Ovary (tissue), 9 donors: ENCODE measurements around the gene PACSIN3. TPM values are rescaled to one million over a fixed set of nuclear protein-coding genes. Genes with fewer than 3 reads are reported as not detected.
A peak's percentile ranks its signal among the peaks of the same experiment; 100 is the strongest.

Experiments
- DNase-seq, 5 donors: peaks; one replicate each; pipeline ENCODE4 v3.0.0-alpha.2; 2019 to 2020
- H3K27ac ChIP-seq, 2 donors: fragments of 200-600 bp; one replicate each; pipeline versions ENCODE4 v1.5.1 to v1.8.0; 2019 to 2022
- H3K27me3 ChIP-seq: fragments of 200-600 bp; one replicate; pipeline ENCODE4 v1.8.0; 2022
- H3K36me3 ChIP-seq: fragments of 200-600 bp; sonication (generic); one replicate; pipeline ENCODE4 v1.5.1; 2019
- H3K4me1 ChIP-seq: one replicate; pipeline ENCODE4 v1.8.1; 2013; ENCODE audit warnings: mild to moderate bottlenecking, moderate library complexity; ENCODE audit not compliant: insufficient read depth
- H3K4me3 ChIP-seq: fragments of 200-600 bp; sonication (generic); one replicate; pipeline ENCODE4 v1.5.1; 2017
- H3K9me3 ChIP-seq, 2 donors: fragments of 200-600 bp in 1 of 2; sonication (generic) in 1 of 2; one replicate each; pipeline versions ENCODE4 v1.5.1 to v1.8.1; 2013 to 2019; ENCODE audit warnings: mild to moderate bottlenecking in 1 of 2, moderate library complexity in 1 of 2
- CTCF ChIP-seq, 3 donors: fragments of 450-650 bp in 2 of 3; fragments of 200-600 bp in 1 of 3; IDR thresholded peaks; one replicate each; pipeline versions ENCODE4 v1.5.1 to v1.8.0; 2016 to 2022; ENCODE audit warnings: antibody characterized with exemption in 3 of 3, mild to moderate bottlenecking in 1 of 3
- EP300 ChIP-seq: sonication (generic); formaldehyde crosslinking; IDR thresholded peaks from one replicate; pipeline ENCODE4 v1.6.1; 2017; ENCODE audit warnings: antibody characterized with exemption
- POLR2A ChIP-seq: fragments of 450-650 bp; IDR thresholded peaks from one replicate; pipeline ENCODE4 v1.6.1; 2017; ENCODE audit warnings: antibody characterized with exemption, mild to moderate bottlenecking, moderate library complexity
- WGBS, 3 donors: extraction: QIAGEN DNeasy Blood & Tissue Kit in 1 of 3; methylation state at CpG; one replicate each; pipeline versions ENCODE4 v1.1.5 to v1.1.7; 2013 to 2017; 5-methylcytosine and 5-hydroxymethylcytosine counted together
- intact Hi-C, 4 donors: fragments of 100-400 bp; cut with DNase I; formaldehyde crosslinking; loops; one replicate each; pipeline versions ENCODE4 v1.11.0 to v1.15.1; 2022 to 2023
- polyA plus RNA-seq, 2 donors: library from polyadenylated mRNA; stranded (reverse); fragments of 200-250 nt in 1 of 2; fragments of 350-450 nt in 1 of 2; fragmentation: Illumina TruSeq in 1 of 2; extraction: RNeasy Lipid Tissue Mini Kit (QIAGEN cat#74804) in 1 of 2; gene quantifications; one replicate each; pipeline ENCODE4 v1.2.3, GENCODE V29; 2013 to 2014
- total RNA-seq, 7 donors: library from RNA; depleted of rRNA in 2 of 7; stranded (reverse); fragments of >200 nt in 2 of 7; fragmentation: NEBNext Ultra II Directional in 3 of 7; extraction: Animal tissue kit (Norgen Biotek cat#: 25700) in 3 of 7; gene quantifications; one replicate each; pipeline versions ENCODE4 v1.1.0 to v1.2.4, GENCODE V29; 2016 to 2023
- donor health status: DM: no; HTN: no; CAD: no; lungs with moderate emphysema.
- donor health status: DM: no; HTN: no; CAD: no.
- donor health status: Bipolar disorder and iron deficiency.
- donor health status: DM: yes; HTN: yes; CAD: no.
- donor health status: DM: no; HTN: no; CAD: no.
- donor health status: DM: yes; HTN: yes; CAD: no.

Gene PACSIN3
- total and polyA plus RNA-seq, 9 donors, result 2.9 to 69.8 (median 38.8) TPM

- no peak for DNase-seq
- no peaks in the 10 kb centered on the region for H3K27me3 ChIP-seq
- 26 to 36% (median 34%) methylated on average over 5 of the region's 5 CpGs for WGBS, 3 donors
- intact Hi-C loops, result loop anchor here in 1 of 4 donors (10.0 kb wide), 1 partner anchor 192 kb away; the partner anchor contains the start of gene MYBPC3
- no peak for TF ChIP-seq CTCF (IDR thresholded peaks at IDR 0.05)
- no peak for TF ChIP-seq POLR2A
- TF ChIP-seq EP300, result no peak
- H3K4me3 ChIP-seq, result no peak overlapping the region
- H3K9me3 ChIP-seq, result no peaks in the 10 kb centered on the region
- H3K36me3 ChIP-seq, result peaks cover 1% of the 10 kb centered on the region
- peak overlapping the region; percentile 12 to 16 for H3K27ac ChIP-seq
- peaks cover 3% of the 10 kb centered on the region for H3K4me1 ChIP-seq
These were observed 23.8 kb downstream of the PACSIN3 start for GRCh38 chr11:47162426-47162825.

GRCh38 chr11:47161890-47162289, 24.3 kb downstream of the PACSIN3 start:
- Histone ChIP-seq H3K27ac (peak overlapping the region; percentile 16 to 34), H3K27me3 (no peaks in the 10 kb centered on the region)
- WGBS, 3 donors, result 23 to 28% (median 26%) methylated on average over 9 of the region's 9 CpGs

GRCh38 chr11:47161134-47161854, 24.9 kb downstream of the PACSIN3 start:
- H3K4me1 ChIP-seq, result peaks cover 3% of the 10 kb centered on the region
- 37 to 42% (median 38%) methylated on average over 14 of the region's 14 CpGs for WGBS, 3 donors
- no peaks in the 10 kb centered on the region for H3K27me3 ChIP-seq
- intact Hi-C loops, result loop anchor here in 2 of 4 donors (2.0 to 10.0 kb wide), 2 partner anchors 194 to 272 kb away; partner anchors contain the start of gene MYBPC3 (in 1 of the 2)
- peak overlapping the region; percentile 16 to 34 for H3K27ac ChIP-seq
- H3K36me3 ChIP-seq, result no peaks in the 10 kb centered on the region
- TF ChIP-seq CTCF (IDR thresholded peaks at IDR 0.05) (peak; percentile 26 to 52 (median 38)), EP300 (no peak), POLR2A (no peak)
- H3K9me3 ChIP-seq, result no peaks in the 10 kb centered on the region
- H3K4me3 ChIP-seq, result no peak overlapping the region
- DNase-seq, result peak; percentile 58 to 74 (median 64)

More at GRCh38 chr11:47161890-47162289, 24.3 kb downstream of the PACSIN3 start:
- no peak for TF ChIP-seq EP300
- TF ChIP-seq CTCF (IDR thresholded peaks at IDR 0.05), result peak in 1 of 3 donors; percentile 4
- no peak for TF ChIP-seq POLR2A
- Histone ChIP-seq H3K4me3 (no peak overlapping the region), H3K4me1 (peaks cover 3% of the 10 kb centered on the region), H3K36me3 (no peaks in the 10 kb centered on the region), H3K9me3 (no peaks in the 10 kb centered on the region)
- DNase-seq, result peak in 1 of 5 donors; percentile 35
- intact Hi-C loops, result loop anchor here in 2 of 4 donors (2.0 to 10.0 kb wide), 2 partner anchors 193 to 273 kb away; partner anchors contain the start of gene MYBPC3 (in 1 of the 2)

GRCh38 chr11:47160753-47161133, 25.5 kb downstream of the PACSIN3 start:
- Histone ChIP-seq H3K9me3 (no peaks in the 10 kb centered on the region), H3K27me3 (no peaks in the 10 kb centered on the region), H3K4me3 (no peak overlapping the region), H3K27ac (no peak overlapping the region), H3K36me3 (no peaks in the 10 kb centered on the region), H3K4me1 (peaks cover 3% of the 10 kb centered on the region)
- TF ChIP-seq EP300 (no peak), POLR2A (no peak), CTCF (IDR thresholded peaks at IDR 0.05) (no peak)
- no peak for DNase-seq
- intact Hi-C loops, result loop anchor here in 2 of 4 donors (2.0 to 10.0 kb wide), 2 partner anchors 194 to 272 kb away; partner anchors contain the start of gene MYBPC3 (in 1 of the 2)
- WGBS, 3 donors, result 82 to 91% (median 87%) methylated on average over 5 of the region's 5 CpGs
